Measurements from ENCODE around the gene NUDT2.
"Not testable (repeated sequence)": the region's sequence is repeated elsewhere in the genome, so short reads cannot be mapped to it uniquely, and the experiment has no call there.

Gene NUDT2

DNA sequence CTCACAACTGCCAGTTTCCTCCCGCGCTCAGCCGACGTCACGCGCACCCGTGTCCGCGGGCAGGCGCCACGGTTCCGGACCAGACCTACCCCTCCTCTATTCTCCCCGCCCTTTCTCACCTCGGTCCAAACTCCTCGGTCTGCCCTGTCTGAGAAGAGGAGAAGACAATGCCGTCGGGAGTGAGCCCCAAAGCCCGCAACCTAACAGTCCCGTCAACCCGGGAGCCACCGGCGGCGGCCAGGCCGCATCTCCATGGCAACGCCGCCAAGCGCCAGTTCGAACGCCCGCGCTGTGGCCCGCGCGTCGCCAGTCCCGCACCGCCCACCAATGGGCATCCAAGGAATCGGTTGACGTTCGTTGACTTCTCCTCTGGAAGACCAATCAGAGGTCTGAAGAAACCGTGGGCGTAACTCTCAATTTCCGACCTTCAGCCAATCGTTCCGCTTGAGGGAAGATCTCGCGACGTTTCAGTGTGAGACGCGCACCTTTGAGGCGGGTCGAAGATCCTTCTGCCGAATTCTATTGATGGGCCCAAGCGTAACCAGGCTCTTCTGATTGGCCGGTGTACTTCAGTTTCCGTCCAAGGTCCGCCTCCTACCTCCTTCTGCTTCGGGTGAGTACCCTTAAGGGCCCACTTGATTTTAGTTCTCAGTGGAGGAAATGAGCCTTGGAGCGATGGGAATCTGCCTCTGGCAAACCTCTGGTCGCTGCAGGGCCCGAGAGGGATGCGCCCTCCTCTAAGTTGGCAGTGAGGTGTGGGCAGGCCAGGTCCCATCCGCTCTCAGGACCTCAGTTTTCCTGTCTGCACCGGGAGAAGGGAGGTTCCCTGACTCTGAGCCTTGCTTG, at the start of gene NUDT2, which contains the start of gene KIF24:
NUDT2 (plus strand) TSS at position 583 of the 846 bp plus-strand sequence. CDS start 9,471 bp downstream, outside the sequence.
KIF24 (minus strand) TSS at position 282 of the 846 bp plus-strand sequence. CDS start 17,922 bp downstream, outside the sequence.
- DNase-seq (ENCODE audit: low read depth): peak; percentile 100

DNA sequence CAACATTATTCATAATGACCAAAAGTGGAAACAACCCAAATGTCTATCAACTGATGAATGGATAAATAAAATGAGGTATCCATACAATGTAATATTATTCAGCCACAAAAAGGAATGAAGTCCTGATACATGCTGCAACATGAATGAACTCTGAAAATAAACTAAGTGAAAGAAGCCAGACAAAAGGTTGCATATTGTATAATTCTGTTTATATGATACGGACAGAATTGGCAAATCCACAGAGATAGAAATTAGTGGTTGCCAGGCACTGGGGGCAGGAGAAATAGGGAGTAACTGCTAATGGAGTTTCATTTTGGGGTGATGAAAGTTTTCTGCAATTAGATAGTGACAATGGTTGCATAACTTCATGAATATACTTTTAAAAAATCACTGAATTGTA, 47.3 kb upstream of the NUDT2 start:
- DNase-seq (ENCODE audit: low read depth): peak; percentile 6

- DNase-seq (ENCODE audit: low read depth): no peak
These were observed 40.2 kb upstream of the NUDT2 start for GRCh38 chr9:34289159-34289558.

DNA sequence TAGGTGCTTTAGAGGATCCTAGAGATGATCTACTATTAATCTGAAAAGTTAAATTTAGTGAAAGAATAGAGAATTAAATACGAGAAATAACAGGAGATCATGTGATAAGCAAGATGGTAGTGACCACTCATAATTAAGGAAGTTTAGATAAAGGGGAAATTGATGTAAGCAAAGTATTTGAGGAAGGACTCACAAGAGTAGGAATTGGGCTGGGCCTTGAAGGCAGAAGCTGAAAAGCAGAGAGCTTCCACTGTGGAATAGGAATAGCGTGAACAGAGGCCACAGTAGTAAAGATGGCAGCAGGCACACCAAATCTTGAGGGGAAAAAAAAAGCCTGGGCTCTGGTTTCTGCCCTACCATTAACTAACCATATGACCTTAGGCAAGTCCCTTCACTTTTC, 38.3 kb upstream of the NUDT2 start:
- no peak for DNase-seq (ENCODE audit: low read depth)

DNA sequence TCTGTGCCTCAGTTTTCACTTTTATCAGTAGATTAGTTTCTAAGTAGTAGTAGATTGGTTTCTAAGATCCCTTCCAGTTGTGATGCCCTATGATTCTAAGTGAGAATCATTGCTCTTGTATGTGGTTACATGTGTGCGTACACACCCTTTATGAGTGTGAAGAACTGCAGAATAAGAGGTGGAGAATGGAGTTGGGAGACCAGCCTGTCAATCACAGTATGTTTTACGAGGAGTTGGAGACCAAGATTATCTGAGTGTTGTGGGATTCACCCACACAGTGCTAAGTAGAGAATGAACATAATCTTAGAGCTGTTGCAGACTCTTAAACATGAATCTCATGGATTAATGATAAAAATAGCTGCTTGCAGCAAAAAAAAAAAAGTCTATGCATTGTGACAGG, 37.9 kb upstream of the NUDT2 start:
- DNase-seq (ENCODE audit: low read depth): no peak

GRCh38 chr9:34292552-34292951, 36.8 kb upstream of the NUDT2 start:
- no peak for DNase-seq (ENCODE audit: low read depth)

DNA sequence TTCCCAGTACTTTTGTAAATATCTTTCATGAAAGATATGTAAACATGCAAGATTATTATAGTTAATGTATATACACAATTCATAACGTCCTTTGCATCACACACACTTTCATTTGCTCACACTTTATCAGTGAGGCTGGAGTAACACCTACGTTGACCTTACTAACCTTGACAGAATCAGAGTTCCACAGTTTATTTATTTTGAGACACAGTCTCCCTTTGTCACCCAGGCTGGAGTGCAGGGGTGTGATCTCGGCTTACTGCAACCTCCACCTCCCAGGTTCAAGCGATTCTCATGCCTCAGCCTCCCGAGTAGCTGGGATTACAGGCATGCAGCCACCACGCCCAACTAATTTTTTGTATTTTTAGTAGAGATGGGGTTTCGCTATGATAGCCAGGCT, 28.3 kb upstream of the NUDT2 start:
- not testable (repeated sequence) for DNase-seq (ENCODE audit: low read depth)

GRCh38 chr9:34308316-34308715, 21.1 kb upstream of the NUDT2 start:
- DNase-seq (ENCODE audit: low read depth): not testable (repeated sequence)

- peak; percentile 58 for DNase-seq (ENCODE audit: low read depth)
These were observed 19.2 kb upstream of the NUDT2 start for GRCh38 chr9:34310215-34310614.

- no peak for DNase-seq (ENCODE audit: low read depth)
These were observed 17.7 kb upstream of the NUDT2 start for GRCh38 chr9:34311499-34312185.

GRCh38 chr9:34317436-34317835, 11.9 kb upstream of the NUDT2 start:
- no peak for DNase-seq (ENCODE audit: low read depth)

DNA sequence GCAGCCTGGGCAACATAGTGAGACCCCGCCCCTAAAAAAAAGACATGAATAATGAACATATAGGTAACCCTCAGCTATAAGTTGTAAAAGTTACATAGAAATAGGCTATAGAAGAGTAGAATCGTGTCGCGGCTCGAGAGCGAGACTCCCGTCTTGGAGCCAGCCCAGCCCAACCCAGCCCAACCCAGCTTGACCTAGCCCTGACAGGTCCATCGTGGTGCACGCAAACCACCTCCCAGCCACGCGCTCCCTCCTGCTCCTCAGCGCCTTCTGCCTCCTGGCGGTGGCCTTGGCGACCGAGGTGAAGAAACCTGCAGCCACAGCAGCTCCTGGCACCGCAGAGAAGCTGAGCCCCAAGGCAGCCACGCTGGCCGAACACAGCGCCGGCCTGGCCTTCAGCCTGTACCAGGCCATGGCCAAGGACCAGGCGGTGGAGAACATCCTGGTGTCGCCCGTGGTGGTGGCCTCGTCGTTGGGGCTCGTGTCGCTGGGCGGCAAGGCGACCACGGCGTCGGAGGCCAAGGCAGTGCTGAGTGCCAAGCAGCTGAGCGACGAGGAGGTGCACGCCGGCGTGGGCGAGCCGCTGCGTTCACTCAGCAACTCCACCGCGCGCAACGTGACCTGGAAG, 11.1 kb upstream of the NUDT2 start:
- no peak for DNase-seq (ENCODE audit: low read depth)

- no peak for DNase-seq (ENCODE audit: low read depth)
These were observed 7.9 kb upstream of the NUDT2 start for GRCh38 chr9:34321451-34321850.

- no peak for DNase-seq (ENCODE audit: low read depth)
These were observed 6.3 kb upstream of the NUDT2 start for GRCh38 chr9:34322899-34323591.

- DNase-seq (ENCODE audit: low read depth): no peak
These were observed 2.7 kb upstream of the NUDT2 start for GRCh38 chr9:34326690-34327089.

DNA sequence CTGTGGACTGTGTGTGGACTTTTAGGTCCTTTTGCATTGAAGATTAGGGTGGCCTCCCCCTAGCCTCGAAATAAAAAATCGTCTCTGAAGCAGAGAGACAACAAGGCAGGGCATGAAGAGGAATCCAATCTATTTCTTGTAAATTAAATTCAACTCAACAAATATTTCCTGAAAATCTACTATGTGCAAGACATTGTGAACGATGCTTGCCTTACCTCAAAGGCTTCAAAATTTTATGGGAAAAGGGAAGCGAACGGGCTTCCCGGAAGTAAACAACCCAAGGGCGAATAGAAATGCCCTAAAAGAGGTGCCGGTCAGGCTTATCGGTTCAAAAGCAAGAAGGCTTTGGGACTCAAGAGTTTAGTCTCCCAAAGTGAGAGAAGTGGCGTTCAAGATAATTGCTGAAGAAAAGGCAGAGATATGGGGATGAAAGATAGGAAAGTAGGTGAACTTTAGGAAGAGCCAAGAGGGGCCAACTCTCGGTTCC, 826 bp upstream of the NUDT2 start:
- DNase-seq (ENCODE audit: low read depth): no peak

- no peak for DNase-seq (ENCODE audit: low read depth)
These were observed 1.8 kb downstream of the NUDT2 start for GRCh38 chr9:34331196-34331595.

GRCh38 chr9:34332076-34332964, 3.0 kb downstream of the NUDT2 start:
- peak; percentile 46 for DNase-seq (ENCODE audit: low read depth)

GRCh38 chr9:34333836-34334235, 4.5 kb downstream of the NUDT2 start:
- no peak for DNase-seq (ENCODE audit: low read depth)

GRCh38 chr9:34334337-34334824, 5.0 kb downstream of the NUDT2 start:
- DNase-seq (ENCODE audit: low read depth): no peak

GRCh38 chr9:34334916-34335315, 5.5 kb downstream of the NUDT2 start:
- no peak for DNase-seq (ENCODE audit: low read depth)

Measured in iris pigment epithelial cell (primary cell).